ENCODE results near the gene LILRB5.
"Not testable (repeated sequence)": the region's sequence is repeated elsewhere in the genome, so short reads cannot be mapped to it uniquely, and the experiment has no call there.

DNA sequence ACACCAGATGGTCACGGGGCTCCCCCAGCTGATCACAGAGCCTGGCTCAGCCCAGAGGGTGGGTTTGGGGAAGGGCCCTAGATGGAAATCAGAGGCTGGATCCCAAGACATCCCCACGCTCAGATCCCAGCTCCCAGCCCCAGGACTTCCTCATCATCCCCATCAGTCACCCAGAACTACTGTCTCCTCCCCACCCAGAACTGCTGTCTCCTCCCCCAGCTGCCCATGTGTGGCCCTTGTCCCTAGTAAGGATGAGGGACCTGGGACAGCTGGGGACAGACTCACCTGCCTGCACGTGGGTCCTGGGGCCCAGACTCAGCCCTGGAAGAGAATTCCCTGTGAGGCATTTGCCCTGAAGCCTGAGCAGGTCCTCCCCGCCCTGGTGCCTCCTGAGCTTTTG is 14.8 kb downstream of the LILRB5 start:
- TF ChIP-seq EP300, POLR2A (IDR thresholded peaks at IDR 0.05): not testable (repeated sequence)
